Measurements from ENCODE around the gene FAM117A. TPM values are rescaled to one million over a fixed set of nuclear protein-coding genes. Genes with fewer than 3 reads are reported as not detected.
"Not testable (repeated sequence)": the region's sequence is repeated elsewhere in the genome, so short reads cannot be mapped to it uniquely, and the experiment has no call there.

Gene FAM117A
- total and polyA plus RNA-seq, 3 donors from 2014 or later: 30.2 to 67.3 (median 38.1) TPM

DNA sequence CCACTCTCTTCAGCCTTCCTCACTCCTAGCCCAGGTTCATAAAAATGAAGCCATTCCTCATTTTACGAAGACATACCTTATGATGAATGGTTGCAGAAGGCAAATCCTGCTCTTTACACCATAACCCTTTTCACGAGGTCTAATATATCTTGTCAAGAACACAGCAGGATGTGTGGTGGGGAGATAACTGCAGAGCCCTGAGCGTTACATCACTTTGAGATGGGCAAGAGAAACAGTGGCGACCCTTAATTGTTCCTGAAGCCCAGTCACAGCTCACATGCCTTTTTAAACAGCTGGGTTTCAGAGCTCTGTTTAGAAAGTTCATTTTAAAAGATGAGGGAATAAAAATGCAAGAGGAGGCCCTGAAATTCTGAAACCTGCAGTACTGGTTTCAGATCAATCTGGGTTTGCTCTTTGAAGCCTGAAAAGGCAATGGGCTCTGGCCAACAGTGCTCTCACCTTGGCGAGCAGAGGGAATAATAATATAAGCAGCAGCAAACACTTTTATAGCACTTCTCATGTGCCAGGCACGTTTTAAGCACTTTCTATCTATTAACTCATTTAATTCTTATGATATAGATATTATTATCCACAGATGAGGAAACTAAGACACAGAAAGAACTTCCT is 2.9 kb downstream of the FAM117A start:
- no peak for TF ChIP-seq POLR2A (IDR thresholded peaks at IDR 0.05)
- TF ChIP-seq, protein P1, sequence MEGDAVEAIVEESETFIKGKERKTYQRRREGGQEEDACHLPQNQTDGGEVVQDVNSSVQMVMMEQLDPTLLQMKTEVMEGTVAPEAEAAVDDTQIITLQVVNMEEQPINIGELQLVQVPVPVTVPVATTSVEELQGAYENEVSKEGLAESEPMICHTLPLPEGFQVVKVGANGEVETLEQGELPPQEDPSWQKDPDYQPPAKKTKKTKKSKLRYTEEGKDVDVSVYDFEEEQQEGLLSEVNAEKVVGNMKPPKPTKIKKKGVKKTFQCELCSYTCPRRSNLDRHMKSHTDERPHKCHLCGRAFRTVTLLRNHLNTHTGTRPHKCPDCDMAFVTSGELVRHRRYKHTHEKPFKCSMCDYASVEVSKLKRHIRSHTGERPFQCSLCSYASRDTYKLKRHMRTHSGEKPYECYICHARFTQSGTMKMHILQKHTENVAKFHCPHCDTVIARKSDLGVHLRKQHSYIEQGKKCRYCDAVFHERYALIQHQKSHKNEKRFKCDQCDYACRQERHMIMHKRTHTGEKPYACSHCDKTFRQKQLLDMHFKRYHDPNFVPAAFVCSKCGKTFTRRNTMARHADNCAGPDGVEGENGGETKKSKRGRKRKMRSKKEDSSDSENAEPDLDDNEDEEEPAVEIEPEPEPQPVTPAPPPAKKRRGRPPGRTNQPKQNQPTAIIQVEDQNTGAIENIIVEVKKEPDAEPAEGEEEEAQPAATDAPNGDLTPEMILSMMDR (IDR thresholded peaks at IDR 0.05): no peak
- Histone ChIP-seq H3K4me3 (no peak overlapping the region), H3K27me3 (no peaks in the 10 kb centered on the region), H3K36me3 (ENCODE audit: low read depth, missing control alignments) (no peaks in the 10 kb centered on the region), H3K27ac (no peak overlapping the region), H3K9me3 (no peaks in the 10 kb centered on the region), H3K4me1 (peaks cover 22% of the 10 kb centered on the region)
- WGBS, 2 donors: 71% methylated on average over 6 of the region's 6 CpGs
- no peak for DNase-seq
- intact Hi-C loops (cut with DNase I; ENCODE audit: low total_unique reads): no loop called here

DNA sequence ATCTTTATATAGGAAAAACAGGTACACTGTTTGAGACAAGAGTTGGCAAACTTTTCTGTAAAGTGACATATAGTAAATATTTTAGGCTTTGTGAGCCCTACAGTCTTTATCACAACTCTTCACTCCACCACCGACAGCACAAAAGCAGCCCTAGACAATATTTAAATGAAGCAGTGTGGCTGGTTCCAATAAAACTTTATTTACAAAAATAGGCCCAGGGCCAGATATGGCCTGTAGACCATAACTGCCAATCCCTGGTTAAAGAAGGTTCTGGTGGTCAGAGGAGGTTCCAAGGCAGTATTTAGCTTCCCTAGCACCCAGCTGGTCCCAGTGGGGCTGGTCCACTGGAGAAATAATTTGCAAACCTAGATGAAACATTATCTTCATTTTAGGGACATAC is 3.6 kb downstream of the FAM117A start:
- intact Hi-C loops (cut with DNase I; ENCODE audit: low total_unique reads): no loop called here
- no peaks in the 10 kb centered on the region for H3K9me3 ChIP-seq
- TF ChIP-seq, protein P1 (IDR thresholded peaks at IDR 0.05): no peak
- no peak for TF ChIP-seq POLR2A (IDR thresholded peaks at IDR 0.05)
- H3K4me3 ChIP-seq: no peak overlapping the region
- H3K27ac ChIP-seq: no peak overlapping the region
- H3K4me1 ChIP-seq: peaks cover 22% of the 10 kb centered on the region
- DNase-seq: no peak
- no peaks in the 10 kb centered on the region for H3K27me3 ChIP-seq
- H3K36me3 ChIP-seq (ENCODE audit: low read depth, missing control alignments): no peaks in the 10 kb centered on the region
- WGBS, 2 donors: 93 to 94% methylated on average over 1 of the region's 1 CpG

DNA sequence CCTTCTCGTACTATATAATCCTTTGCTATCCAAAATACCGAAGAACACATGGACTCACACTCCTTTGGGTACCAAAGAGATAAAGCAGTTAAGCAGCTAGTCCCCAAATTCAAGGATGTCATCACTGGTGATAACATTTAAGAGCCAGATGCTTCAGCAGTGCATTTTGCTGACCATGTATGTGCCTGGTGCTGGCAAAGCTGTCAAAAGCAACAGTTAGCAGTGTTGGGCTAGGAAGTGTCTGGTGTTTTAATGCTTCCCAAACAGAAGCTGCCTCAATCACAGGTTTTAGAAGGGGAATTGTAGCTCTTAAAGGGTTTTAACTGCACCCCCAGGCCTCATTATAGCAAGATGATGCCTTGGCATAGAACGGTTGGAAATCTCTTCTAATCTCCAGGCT is 4.7 kb downstream of the FAM117A start:
- TF ChIP-seq, protein P1 (IDR thresholded peaks at IDR 0.05): no peak
- H3K4me3 ChIP-seq: no peak overlapping the region
- no peak for DNase-seq
- peaks cover 18% of the 10 kb centered on the region for H3K4me1 ChIP-seq
- no peak overlapping the region for H3K27ac ChIP-seq
- no peaks in the 10 kb centered on the region for H3K27me3 ChIP-seq
- WGBS, 2 donors: 49 to 62% methylated on average over 3 of the region's 3 CpGs
- no peaks in the 10 kb centered on the region for H3K36me3 ChIP-seq (ENCODE audit: low read depth, missing control alignments)
- no peaks in the 10 kb centered on the region for H3K9me3 ChIP-seq
- intact Hi-C loops (cut with DNase I; ENCODE audit: low total_unique reads): no loop called here

DNA sequence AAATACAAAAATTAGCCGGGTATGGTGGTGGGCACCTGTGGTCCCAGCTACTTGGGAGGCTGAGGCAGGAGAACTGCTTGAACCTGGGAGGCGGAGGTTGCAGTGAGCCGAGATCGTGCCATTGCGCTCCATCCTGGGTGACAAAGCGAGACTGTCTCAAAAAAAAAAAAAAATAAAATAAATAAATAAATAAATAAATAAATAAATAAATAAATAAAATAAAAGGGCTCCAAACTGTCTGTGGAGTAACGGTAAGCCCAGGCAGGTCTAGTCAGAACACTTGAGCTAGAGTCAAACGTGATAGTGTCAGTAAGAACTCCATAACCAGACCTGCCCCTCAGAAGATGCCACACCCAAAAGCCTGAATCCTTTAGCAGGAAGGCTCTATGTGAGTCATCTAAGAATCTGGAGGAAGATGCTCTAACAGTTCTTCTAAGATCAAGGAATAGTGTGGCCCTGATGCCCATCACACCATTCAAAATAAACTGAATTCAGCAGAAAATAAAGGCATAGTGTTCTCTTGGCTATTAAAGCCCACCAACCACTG is 5.4 kb downstream of the FAM117A start:
- H3K4me3 ChIP-seq; H3K36me3 ChIP-seq (ENCODE audit: low read depth, missing control alignments); H3K27me3 ChIP-seq; H3K9me3 ChIP-seq; DNase-seq; H3K27ac ChIP-seq; intact Hi-C loops (cut with DNase I; ENCODE audit: low total_unique reads): not testable (repeated sequence)
- peaks cover 21% of the 10 kb centered on the region for H3K4me1 ChIP-seq
- WGBS, 2 donors: 89 to 92% methylated on average over 8 of the region's 8 CpGs

DNA sequence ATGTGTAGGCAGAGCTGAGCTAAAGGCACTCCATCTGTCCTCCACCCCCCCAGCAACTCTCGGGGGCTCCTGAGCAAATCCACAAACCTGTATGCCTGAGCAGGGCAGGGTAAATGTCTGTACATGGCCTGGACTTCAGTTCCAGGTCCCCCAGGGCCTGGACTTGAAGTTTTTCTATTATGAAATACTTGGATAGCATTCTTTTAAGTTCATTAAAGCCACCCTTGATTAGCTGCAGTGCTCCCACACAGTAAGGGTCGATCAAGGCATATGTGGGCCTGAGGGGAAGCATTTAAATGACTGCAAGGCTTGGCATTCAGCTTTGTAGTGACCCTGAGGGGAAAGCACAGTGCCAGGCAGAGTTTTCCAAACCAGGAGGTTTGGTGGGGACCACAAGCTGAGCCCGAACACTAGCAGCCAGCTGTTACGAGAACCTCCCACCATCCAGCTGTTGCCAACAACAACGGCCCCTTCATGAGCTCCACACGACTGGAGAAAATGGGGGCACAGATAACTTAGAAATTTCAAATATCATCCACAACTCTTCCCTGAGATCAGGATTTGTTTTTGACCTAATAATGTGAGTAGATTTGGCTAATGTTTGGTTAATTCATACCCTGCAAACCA is 6.7 kb downstream of the FAM117A start:
- TF ChIP-seq, protein P1 (IDR thresholded peaks at IDR 0.05): no peak
- TF ChIP-seq POLR2A (IDR thresholded peaks at IDR 0.05): no peak
- intact Hi-C loops (cut with DNase I; ENCODE audit: low total_unique reads): no loop called here
- Histone ChIP-seq H3K9me3 (no peaks in the 10 kb centered on the region), H3K27ac (no peak overlapping the region), H3K36me3 (ENCODE audit: low read depth, missing control alignments) (no peaks in the 10 kb centered on the region), H3K27me3 (no peaks in the 10 kb centered on the region), H3K4me1 (peaks cover 12% of the 10 kb centered on the region), H3K4me3 (no peak overlapping the region)
- 56 to 57% methylated on average over 6 of the region's 6 CpGs for WGBS, 2 donors
- DNase-seq: no peak
